HT-29 (cell line): ENCODE measurements around the gene GPHA2. TPM values are rescaled to one million over a fixed set of nuclear protein-coding genes. Genes with fewer than 3 reads are reported as not detected.
A peak's percentile ranks its signal among the peaks of the same experiment; 100 is the strongest.

ENCODE experiments used
- DNase-seq: peaks from one replicate; pipeline ENCODE4 v3.0.0-alpha.2; 2015; ENCODE audit warnings: low spot score
- total RNA-seq: library from RNA; depleted of rRNA; stranded (reverse); fragments of >200 nt; shearing (Covaris generic); gene quantifications from 2 replicates; pipeline ENCODE4 v1.2.3, GENCODE V29; 2014

The GPHA2 gene
- total RNA-seq, 1 experiment from 2014 or later: not detected

DNA sequence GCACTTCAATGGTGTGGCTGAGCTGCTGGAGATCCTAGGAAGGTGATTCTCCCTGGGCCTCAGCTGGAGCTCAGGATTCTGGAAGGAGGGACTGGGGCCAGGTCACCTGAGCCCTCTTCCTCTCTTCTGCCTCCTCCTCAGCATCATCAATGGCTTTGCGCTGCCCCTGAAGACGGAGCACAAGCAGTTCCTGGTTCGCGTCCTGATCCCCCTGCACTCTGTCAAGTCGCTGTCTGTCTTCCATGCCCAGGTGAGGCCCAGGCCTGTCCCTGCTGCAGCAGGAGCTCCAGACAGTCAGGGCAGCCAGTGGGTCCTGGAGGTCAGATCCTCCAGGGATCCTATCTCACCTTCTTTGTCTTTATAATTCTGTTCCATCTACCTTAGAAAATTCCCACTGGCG, 5.4 kb downstream of the GPHA2 start:
- DNase-seq: no peak

DNA sequence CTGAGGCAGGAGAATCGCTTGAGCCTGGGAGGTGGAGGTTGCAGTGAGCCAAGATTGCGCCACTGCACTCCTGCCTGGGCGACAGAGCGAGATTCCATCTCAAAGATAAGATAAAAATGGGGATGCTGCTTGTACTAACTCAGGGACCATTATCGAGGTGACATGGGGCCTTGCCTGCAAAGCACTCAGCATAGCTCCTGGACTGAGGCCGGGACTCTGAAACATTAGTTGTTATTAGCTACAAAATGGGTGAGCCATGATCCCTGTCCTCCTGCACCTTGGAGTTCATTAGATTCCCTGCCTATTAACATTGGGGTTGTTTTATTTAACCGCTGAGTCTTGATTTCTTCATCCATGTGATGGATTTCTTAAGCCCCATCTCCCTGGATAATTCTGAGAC, 6.1 kb downstream of the GPHA2 start:
- no peak for DNase-seq

DNA sequence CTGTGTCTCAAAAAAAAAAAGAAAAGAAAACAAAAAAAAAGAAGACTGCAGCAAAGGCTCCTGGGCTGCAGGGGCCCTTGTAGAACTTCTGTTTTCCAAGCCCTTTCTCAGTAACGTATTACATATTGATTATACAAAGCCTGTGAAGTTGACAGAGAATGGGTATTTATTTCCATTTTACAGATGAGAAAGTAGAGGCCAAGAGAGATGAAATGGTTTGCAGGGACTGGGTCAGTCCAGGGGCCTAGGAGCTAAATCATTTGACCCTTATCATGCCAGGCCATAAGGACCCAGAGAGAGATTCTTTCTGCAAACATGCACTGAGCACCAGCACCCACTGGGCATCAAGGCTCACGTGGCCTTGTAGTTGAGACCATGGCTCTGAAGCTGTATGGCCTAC, 6.7 kb downstream of the GPHA2 start:
- no peak for DNase-seq

DNA sequence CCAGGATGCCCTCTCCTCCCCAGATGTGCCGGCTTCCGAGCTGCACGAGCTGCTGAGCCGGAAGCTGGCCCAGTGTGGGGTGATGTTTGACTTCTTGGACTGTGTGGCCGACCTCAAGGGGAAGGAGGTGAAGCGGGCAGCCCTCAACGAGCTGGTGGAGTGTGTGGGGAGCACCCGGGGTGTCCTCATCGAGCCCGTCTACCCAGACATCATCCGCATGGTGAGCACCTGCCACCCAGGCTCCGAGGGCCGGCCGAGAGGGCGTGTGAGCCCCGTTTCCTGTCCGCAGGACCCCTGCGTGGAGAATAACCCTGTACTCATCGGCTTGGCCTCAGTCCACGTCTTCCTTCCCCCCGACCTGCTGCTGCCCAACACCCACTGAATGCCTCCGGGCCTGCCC, 9.0 kb downstream of the GPHA2 start:
- no peak for DNase-seq

DNA sequence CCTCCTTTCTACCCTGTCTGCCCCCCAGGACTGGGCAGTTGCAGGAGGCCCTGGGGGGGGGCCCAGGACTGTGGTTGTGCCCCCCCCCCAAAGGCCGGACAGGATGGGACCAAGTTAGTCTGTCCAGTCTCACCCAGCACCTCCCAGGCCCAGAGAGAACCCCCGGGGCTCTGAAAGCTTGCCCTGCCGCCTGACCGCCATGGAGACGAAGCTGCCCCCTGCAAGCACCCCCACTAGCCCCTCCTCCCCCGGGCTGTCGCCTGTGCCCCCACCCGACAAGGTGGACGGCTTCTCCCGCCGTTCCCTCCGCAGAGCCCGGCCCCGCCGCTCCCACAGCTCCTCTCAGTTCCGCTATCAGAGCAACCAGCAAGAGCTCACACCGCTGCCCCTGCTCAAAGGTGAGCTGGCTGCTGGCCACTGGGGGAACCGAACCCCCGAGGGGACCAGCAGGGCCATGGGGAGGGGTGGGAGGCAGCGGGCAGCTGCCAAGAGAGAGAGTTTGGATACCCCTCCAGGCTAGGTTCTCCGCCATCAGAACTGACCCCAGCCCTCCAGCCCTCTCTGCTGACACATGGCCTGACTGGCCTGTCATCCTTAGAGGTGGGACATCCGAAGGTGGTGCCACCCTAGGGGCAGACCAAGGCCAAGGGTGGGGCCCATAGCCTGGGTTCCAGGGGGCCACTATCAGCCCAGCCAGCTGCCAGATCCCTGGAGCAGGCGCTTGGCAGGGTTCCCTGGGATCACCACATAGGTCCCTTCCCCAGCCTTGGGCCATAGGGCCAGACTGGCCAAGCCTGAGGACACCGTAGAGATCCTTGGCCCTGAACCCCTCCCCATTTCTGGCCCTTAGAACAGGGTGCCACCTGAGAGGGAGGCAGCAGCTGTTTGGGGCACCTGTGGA, 9.9 kb downstream of the GPHA2 start:
- no peak for DNase-seq

DNA sequence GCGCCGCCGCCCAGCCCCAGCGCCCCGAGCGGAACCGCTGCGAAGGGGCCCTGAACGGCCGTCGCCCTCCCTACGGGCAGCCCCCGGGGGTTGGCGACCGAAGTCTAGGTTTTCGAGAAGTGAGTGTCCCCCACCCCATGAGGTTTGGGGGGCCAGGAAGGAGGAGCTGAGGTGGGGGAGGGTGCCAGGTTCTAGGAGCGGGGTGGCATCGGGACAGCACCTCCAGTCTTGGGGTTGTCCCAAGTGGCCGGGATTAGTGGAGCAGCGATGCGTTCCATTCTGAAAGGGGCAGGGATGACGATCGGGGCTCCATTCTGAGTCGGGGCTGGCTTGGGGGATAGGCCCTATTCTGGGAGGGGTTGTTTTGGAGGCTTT, 10.8 kb downstream of the GPHA2 start:
- DNase-seq: peak; percentile 14

DNA sequence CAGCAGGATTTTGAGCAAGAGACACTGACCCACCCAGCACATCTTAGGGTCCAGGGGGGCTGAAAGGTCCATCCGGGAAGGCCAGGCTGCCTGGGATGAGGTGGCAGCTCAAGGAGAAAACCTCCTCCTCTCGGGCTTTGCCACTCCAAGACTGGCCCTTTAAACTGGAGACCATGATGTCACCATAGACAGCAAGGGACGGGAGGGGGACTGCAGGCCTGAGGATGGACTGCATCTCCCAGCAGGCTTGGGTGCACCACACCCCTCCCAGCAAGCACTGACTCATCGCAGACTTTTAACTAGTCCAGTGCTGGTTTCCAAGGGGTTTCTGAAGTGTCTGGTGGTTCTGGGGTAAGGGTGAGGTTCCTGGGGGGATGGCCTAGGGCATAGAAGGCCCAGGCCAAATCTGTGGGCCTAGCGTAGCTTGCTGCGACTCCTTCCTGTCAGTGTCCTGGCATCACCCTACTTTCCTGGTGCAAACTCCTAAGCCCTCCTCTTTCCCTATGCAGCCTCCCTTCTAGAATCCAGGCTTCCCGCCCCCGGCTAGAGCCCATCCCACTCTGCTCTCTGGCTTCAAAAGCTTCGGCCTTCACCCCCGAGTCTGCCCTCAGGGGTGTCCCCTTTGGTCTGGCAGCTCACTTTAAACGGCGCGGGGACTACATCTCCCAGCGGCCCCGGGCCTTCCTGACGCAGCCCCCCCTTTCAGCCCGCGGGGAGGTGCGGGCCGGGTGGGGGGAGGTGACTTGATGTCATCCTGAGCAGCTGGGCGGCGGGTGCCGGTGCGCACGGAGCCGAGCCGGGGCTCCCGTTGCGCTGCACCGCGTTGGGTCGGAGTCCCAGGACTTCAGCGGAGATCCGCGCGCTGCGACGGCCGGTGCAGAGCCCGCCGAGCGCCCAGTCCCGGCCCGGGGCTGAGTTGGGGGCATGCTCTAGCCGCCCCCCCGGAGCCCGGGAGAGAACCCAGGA, 11.5 kb downstream of the GPHA2 start, which contains the start of gene PPP2R5B:
PPP2R5B (plus strand) TSS at position 746 of the 966 bp plus-strand sequence. CDS start 1,046 bp downstream, outside the sequence.
- peak; percentile 92 for DNase-seq

DNA sequence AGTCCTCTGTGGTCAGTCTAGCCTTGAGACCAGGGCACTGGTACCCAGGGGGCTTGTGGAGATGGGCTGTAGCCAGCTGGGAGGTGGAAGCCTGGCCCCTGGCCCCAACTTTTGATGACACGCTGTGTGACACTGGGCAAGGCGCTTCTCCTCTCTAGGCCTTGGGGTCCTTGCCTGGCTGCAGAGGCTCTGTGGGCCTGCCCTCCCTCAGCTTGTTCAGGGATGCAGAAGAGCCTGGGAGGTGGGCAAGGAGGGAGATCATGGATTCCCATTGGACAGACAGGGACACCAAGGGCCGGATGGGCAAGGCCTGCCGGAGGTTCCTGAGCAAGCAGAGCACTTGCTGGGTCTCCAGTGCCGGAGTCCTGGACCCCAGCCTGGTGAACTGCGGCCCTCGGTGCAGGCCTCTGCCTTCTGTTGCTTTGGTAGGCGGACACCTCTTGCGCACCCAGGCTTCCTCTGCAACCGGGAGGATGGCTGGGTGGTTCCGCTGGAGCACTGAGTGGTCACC, 12.5 kb downstream of the GPHA2 start:
- DNase-seq: no peak

DNA sequence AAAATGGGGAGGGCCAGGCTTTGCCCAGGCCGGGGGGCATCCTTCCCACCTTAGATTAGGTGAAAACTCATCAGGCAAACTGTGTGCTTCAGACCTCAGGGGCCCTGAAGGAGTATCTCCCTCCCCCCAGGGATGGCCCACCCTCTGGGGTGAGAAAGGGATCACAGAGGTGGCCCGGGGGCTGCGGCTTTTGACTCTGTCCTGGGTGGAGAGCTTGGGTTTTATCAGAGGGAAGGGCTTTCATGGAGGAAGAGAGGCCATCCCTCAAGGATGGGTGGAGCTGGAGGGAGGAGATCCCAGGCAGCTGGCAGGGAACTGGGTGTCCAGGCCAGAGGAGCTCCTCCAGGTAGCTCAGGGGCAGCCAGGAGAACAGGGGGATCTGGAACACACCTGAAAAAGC, 14.3 kb downstream of the GPHA2 start:
- no peak for DNase-seq

DNA sequence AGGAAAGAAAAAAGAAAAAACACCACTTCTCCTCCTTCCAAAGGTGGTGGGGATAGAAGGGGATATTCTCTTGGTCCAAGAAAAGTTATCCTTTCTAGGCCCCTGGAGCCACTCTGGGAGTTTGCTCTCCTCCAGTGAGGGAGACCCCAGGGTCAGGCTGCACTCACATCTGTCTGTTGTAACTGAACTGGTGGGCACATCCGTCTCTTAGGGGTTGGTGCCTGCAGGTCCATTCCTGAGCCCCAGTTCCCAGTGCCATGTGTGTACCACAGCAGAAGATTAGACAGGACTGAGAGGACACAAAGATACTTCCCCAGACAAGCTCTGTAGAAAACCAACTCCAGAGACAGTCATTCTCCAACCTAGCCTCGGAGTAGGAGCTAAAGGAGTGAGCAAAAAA, 15.6 kb downstream of the GPHA2 start:
- DNase-seq: no peak

DNA sequence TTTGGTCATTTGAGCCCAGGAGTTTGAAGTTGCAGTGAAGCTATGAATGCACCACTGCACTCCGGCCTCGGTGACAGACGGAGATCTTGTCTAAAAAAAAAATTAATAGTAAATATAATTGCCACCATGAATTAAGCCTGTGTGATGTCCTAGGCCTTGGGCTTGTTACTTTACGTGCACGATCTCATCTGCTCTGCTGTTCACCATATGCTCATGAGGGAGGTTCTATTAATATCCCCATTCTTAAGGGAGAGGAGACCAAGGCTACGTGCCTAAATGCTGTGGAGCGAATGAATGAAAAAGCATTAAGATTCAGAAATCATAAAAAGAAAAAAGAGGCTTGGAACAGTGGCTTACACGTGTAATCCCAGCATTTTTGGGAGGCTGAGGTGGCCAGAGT, 16.1 kb downstream of the GPHA2 start:
- no peak for DNase-seq

DNA sequence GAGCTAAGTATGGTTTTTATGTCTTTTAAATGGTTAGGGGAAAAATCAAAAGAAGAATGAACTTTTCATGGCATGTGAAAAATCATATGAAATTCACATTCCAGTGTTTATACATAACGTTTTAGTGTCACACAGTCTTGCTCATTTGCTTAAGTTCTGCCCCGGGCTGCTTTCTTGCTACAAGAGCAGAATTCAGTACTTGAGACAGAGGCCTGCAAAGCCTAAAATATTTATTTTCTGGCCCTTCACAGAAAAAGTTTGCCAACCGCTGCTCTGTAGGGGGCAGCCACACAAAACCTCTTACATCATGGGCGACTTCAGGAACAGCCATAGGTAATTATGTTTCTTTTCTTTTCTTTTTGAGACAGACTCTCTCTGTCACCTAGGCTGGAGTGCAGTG, 17.7 kb downstream of the GPHA2 start:
- no peak for DNase-seq

DNA sequence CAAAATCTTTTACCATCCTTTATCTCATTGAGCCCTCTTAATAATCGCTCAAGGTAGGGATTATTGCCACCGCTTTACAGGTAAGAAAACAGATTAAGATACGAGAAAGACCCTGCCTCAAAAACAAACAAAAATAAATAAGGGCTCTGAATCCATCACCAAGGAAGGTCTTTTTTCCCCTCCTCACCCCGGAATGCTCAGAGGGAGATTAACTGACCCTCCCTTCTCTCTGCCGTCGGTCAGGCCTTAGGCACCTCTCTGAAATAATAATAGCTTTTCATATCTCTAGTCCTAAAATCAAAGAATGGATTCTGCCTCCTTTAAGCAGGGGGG, 18.1 kb downstream of the GPHA2 start:
- DNase-seq: peak; percentile 19

DNA sequence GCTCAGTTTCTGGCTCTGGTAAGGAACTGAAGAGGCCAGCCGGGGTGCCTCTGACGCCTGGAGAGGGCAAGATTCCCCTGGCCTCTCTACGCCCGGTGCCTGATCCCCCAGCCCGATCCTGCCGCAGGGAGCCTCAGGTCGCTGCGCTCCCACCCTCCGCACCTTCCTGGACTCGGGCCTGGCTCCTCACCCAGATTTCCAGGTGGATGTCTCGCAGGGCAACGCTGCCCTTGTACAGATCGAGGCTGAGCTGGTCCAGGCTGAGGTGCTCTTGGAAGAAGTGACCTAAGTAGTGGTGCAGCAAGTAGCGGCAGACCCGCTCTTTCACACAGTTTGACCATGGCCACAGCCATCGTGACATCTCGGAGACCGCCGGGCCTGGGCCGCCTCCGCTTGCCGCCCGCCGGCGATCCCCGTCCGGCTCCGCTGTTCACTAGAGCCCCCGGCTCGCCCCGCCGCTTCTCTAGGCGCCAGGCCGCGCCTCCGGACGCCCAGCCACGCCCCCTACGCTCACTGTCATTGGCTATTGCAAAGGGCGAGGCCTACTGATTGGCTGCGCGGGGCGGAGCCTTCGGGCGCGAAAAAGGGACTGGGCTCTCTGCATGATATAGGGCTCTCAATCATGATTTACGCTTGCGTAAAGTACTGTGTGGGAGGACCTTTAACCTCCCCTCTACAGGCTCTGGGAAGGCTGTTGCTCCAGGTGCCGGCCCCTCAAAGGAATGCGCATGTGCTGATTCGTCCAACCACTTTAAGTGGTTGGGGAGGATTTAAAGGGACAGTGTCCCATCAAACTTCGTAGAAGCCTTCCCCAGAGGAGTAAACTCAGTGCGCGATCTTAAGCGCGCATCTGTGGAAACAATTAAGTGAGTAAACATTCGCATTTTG, 18.7 kb downstream of the GPHA2 start, which contains the start of gene ATG2A:
ATG2A (minus strand) TSS at position 435 of the 888 bp plus-strand sequence; CDS start at position 361, 74 bp downstream.
- DNase-seq: peak; percentile 100

DNA sequence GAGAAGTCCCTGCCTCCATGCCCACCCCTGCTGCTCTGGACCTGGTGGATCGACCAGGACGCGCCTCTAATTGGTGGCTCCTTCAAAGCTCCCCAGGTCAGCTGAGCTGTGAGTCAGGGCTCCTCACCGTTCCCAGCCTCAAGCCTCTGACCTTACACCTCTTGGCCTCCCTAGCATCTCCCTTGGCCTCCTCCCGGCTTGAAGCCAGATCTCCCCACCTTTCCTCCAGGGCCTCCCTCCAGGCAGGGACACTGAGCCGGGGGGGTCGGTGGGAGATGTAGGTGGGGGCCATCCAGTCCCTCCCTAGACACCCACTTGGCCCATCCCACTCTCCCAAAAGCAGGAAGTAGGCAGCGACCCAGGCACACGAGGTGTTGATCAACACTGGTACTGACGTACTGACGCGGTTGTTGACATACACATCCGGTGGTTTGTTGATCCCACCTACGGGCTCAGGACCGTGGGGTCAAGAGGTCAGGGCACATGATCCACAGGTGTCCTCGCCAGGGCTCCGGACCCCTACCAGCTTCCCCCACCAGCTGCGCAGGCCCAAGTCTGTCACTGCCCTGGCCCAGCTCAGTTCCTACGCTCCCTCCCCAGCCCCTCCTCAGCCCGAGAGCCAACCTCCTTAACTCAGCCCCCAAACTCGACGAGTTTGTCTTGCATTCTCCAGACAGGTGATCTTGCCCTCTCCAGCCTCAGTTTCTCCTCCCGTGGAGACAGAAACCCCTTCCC, 19.5 kb downstream of the GPHA2 start:
- peak; percentile 50 for DNase-seq

DNA sequence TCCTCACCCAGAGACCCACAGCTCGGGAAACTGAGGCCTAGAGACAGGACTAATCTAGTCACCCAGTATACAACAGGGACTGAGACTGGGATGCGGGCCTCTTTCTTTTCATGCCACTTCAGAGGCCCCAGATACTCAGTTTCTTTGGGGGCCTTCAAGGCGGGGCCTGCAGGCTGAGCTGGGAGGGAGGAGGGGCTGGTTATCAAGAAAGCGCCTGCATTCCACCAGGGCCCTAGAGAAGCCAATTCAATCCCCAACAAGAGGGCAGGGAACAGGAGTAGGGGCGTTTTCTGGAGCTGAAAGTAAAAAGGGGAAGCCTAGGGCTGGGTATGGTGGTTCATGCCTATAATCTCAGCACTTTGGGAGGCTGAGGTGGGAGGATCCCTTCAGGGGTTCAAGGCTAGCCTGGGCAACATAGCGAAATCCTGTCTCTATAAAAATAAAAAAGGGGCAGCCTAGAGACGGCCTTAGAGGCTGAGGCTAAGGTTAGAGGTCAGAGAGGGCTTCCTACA, 20.3 kb downstream of the GPHA2 start:
- DNase-seq: no peak

DNA sequence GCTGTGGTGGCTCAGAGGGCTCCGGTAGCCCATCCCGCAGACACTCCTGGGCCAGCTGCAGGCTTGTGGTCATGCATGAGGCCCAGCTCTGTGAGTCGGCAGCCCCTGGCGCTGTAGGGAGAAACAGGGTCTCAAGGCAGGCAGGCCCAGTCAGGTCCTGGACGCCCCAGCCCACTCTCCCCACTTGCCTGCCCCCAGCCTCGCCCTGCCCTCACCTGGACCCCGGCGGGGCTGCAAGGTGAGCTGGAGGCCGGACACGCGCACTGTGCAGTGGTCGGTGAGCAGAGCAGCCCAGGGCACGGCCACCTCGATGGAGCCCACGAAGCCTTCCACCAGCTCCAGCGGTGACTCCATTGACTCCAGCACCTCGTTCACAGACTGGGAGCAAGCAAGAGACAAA, 21.6 kb downstream of the GPHA2 start:
- no peak for DNase-seq

DNA sequence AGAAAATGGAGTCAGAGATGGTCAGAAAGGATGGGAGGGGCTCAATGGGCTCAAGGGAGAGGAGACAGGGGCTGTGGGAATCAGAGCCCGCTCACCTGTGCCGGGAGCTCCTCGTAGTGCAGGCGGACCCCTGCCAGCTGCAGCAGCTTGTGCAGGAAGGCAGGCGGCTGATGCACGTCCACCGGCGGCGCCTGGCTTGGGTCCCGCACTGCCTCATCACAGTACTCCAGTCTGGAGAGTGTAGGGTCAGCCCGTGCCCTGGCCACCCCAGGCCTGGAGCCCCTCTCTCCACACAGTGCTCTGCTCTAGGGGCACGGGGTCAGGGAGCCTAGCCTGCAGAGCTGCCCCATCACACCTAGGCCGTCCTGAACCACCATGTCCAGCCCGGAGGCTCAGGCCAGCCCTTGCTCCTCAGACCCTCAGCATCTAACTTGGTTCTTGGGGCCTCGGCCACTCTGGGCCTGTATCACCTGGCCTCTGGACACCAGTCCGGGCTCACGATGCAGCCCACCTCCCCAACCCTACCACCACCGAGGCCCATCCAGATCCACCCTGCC, 22.4 kb downstream of the GPHA2 start:
- DNase-seq: no peak

DNA sequence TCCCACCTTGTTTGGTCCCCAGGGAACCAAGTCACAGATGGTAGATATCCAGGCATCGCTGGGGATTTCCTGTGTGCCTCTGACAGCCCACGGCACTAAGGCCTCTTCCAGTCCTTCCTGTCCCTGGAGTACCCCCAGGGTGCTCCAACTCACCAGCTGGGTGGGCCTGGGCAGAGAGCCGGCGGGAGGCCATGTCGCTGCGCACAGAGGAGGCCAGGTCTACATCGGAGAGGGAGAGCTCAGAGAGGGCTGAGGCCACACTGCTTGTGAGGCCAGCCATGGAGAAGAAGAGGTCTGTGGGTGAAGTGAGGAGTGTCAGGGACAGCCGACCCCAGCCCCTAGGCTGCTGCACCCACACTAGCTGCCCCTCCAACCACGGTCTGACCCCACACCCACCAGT, 24.0 kb downstream of the GPHA2 start:
- DNase-seq: no peak

DNA sequence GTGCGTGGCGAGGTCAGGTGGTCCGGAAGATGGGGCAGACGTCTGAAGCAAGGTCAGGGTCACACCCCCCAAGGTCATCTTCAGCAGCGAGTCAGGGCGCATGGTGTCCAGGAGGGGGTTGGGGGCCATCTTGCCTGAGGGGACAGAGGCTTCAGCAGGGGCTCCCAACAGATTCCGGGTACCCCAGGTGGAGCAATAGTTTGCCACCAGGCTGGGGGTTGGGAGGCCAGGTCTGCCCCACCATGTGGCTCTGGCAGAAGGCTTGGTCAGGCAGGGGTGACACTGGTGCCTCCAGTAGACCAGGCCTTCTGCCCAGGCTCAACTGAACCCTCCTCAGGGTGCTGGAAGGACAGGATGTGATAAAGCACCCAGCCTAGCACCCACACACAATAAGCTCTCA, 24.6 kb downstream of the GPHA2 start:
- no peak for DNase-seq
